ENCODE measurements around the gene FOXF1.

- no peak for TF ChIP-seq CTCF (IDR thresholded peaks at IDR 0.05)
- no peak for TF ChIP-seq POLR2A (IDR thresholded peaks at IDR 0.05)
These were observed 17.0 kb downstream of the FOXF1 start for GRCh38 chr16:86527366-86527765.

Measured in right lobe of liver (tissue), 4 donors.